ENCODE measurements around the gene BAG2.

Gene BAG2

GRCh38 chr6:57177545-57178265, 5.6 kb downstream of the BAG2 start:
- no peak for FAIRE-seq

- no peak for FAIRE-seq
Observed at GRCh38 chr6:57180596-57180995, 8.5 kb downstream of the BAG2 start.

- no peak for FAIRE-seq
Observed at GRCh38 chr6:57182017-57182432, 9.9 kb downstream of the BAG2 start.

GRCh38 chr6:57183336-57183735, 11.2 kb downstream of the BAG2 start:
- FAIRE-seq = no peak

GRCh38 chr6:57190140-57190539, 18.0 kb downstream of the BAG2 start:
- no peak for FAIRE-seq

GRCh38 chr6:57193177-57193576, 21.1 kb downstream of the BAG2 start:
- FAIRE-seq = no peak

GRCh38 chr6:57195457-57195856, 23.3 kb downstream of the BAG2 start:
- no peak for FAIRE-seq

GRCh38 chr6:57198926-57199636, 27.0 kb downstream of the BAG2 start:
- FAIRE-seq = no peak

- no peak for FAIRE-seq
Observed at GRCh38 chr6:57201718-57202117, 29.6 kb downstream of the BAG2 start.

GRCh38 chr6:57205550-57206328, 33.6 kb downstream of the BAG2 start:
- no peak for FAIRE-seq

- FAIRE-seq = no peak
Observed at GRCh38 chr6:57207141-57207540, 35.0 kb downstream of the BAG2 start.

- FAIRE-seq = no peak
Observed at GRCh38 chr6:57207872-57208271, 35.7 kb downstream of the BAG2 start.

GRCh38 chr6:57209030-57209429, 36.9 kb downstream of the BAG2 start:
- FAIRE-seq = no peak

GRCh38 chr6:57210060-57210459, 37.9 kb downstream of the BAG2 start:
- FAIRE-seq = no peak

- FAIRE-seq = no peak
Observed at GRCh38 chr6:57215260-57215659, 43.1 kb downstream of the BAG2 start.

GRCh38 chr6:57216235-57217101, 44.3 kb downstream of the BAG2 start:
- no peak for FAIRE-seq

- FAIRE-seq = no peak
Observed at GRCh38 chr6:57217270-57217669, 45.1 kb downstream of the BAG2 start.

GRCh38 chr6:57220083-57220703, 48.1 kb downstream of the BAG2 start:
- no peak for FAIRE-seq

GRCh38 chr6:57221191-57221935, 49.2 kb downstream of the BAG2 start:
- no peak for FAIRE-seq

GRCh38 chr6:57221936-57222742, 50.0 kb downstream of the BAG2 start, which contains the start of gene RAB23:
TSS of gene RAB23 (minus strand) at chr6:57222307. CDS start at chr6:57210380, 11,927 bp downstream.
- FAIRE-seq = no peak

GRCh38 chr6:57222743-57223077, 50.6 kb downstream of the BAG2 start:
- no peak for FAIRE-seq

Measured in islet of Langerhans (tissue), 1 donor.